Measurements from ENCODE around the gene ACSS3.

ACSS3 gene

DNA sequence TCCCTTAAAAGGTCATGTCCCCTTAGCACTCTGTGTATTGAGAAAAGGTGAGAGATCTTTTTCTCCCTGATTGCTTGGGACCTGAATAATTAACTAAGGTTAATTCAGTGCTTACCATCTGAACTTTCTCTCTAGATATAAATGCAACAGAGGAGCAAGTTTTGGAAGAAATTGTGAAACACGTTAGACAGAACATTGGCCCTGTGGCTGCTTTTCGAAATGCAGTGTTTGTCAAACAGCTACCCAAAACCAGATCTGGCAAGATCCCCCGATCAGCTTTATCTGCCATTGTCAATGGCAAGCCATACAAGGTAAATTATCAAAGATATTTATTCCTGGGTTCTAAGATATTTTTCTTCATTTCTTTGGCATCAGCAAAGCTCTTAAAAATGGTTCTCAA is 175.5 kb downstream of the ACSS3 start:
- Histone ChIP-seq H3K36me3 (ENCODE audit: control insufficient read depth in 2 of 2, insufficient read depth in 1 of 2, low read length in 2 of 2) (no peaks in the 10 kb centered on the region), H3K4me3 (ENCODE audit: low read depth, low read length) (no peak overlapping the region), H3K27ac (ENCODE audit: extremely low read depth, low read depth, low read length) (no peak overlapping the region), H3K4me1 (ENCODE audit: control insufficient read depth, insufficient read depth, low read length) (no peaks in the 10 kb centered on the region), H3K9me3 (ENCODE audit: control insufficient read depth, insufficient read depth, low read depth, low read length) (no peaks in the 10 kb centered on the region)
- TF ChIP-seq ZNF830 (tag by site-specific recombination; IDR thresholded peaks at IDR 0.05; ENCODE audit: low read depth) (no peak), ZNF654 (tag by site-specific recombination; IDR thresholded peaks at IDR 0.05; ENCODE audit: low read depth) (no peak), RBAK (tag by site-specific recombination; IDR thresholded peaks at IDR 0.05) (no peak), ZNF16 (tag by site-specific recombination; IDR thresholded peaks at IDR 0.05; ENCODE audit: low read depth) (no peak), ZNF175 (tag by site-specific recombination; IDR thresholded peaks at IDR 0.05) (no peak), ZNF530 (tag by site-specific recombination; IDR thresholded peaks at IDR 0.05; ENCODE audit: low read depth) (no peak), WT1 (tag by site-specific recombination; IDR thresholded peaks at IDR 0.05) (no peak), KLF10 (tag by site-specific recombination; IDR thresholded peaks at IDR 0.05) (no peak), ZNF555 (tag by site-specific recombination; conservative IDR thresholded peaks at IDR 0.05) (no peak), ZNF707 (tag by site-specific recombination; IDR thresholded peaks at IDR 0.05) (no peak), ZNF670 (tag by site-specific recombination; IDR thresholded peaks at IDR 0.05; ENCODE audit: low read depth) (no peak), SALL2 (tag by site-specific recombination; IDR thresholded peaks at IDR 0.05; ENCODE audit: borderline replicate concordance) (no peak), TRIM28 (IDR thresholded peaks at IDR 0.05; ENCODE audit: borderline replicate concordance, low read length) (no peak), ZNF157 (tag by site-specific recombination; IDR thresholded peaks at IDR 0.05) (no peak), ZNF248 (tag by site-specific recombination; IDR thresholded peaks at IDR 0.05) (no peak)
- TF ChIP-seq, protein P1, sequence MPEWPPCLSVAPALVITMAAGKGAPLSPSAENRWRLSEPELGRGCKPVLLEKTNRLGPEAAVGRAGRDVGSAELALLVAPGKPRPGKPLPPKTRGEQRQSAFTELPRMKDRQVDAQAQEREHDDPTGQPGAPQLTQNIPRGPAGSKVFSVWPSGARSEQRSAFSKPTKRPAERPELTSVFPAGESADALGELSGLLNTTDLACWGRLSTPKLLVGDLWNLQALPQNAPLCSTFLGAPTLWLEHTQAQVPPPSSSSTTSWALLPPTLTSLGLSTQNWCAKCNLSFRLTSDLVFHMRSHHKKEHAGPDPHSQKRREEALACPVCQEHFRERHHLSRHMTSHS (tag by site-specific recombination; IDR thresholded peaks at IDR 0.05), result no peak
- TF ChIP-seq, protein P2, sequence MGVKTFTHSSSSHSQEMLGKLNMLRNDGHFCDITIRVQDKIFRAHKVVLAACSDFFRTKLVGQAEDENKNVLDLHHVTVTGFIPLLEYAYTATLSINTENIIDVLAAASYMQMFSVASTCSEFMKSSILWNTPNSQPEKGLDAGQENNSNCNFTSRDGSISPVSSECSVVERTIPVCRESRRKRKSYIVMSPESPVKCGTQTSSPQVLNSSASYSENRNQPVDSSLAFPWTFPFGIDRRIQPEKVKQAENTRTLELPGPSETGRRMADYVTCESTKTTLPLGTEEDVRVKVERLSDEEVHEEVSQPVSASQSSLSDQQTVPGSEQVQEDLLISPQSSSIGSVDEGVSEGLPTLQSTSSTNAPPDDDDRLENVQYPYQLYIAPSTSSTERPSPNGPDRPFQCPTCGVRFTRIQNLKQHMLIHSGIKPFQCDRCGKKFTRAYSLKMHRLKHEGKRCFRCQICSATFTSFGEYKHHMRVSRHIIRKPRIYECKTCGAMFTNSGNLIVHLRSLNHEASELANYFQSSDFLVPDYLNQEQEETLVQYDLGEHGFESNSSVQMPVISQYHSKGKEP (tag by site-specific recombination; IDR thresholded peaks at IDR 0.05), result no peak
- CTCF ChIA-PET, result no interaction called here
- POLR2A ChIA-PET, result no interaction called here

DNA sequence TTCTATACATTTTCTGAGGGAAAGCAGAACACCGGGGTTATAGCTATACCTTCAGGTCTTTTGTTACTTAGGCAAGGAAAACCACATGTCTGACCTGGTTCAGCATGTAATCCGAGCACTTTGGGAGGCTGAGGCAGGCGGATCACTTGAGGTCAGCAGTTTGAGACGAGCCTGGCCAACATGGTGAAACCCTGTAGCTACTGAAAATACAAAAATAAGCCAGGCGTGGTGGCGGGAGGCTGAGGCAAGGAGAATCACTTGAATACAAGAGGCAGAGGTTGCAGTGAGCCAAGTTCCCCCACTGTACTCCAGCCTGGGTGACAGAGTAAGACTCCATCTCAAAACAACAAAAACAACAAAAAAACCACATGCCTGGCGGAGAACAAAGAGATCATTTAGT is 177.6 kb downstream of the ACSS3 start:
- no peaks in the 10 kb centered on the region for H3K36me3 ChIP-seq (ENCODE audit: control insufficient read depth in 2 of 2, insufficient read depth in 1 of 2, low read length in 2 of 2)
- TF ChIP-seq, protein P3, sequence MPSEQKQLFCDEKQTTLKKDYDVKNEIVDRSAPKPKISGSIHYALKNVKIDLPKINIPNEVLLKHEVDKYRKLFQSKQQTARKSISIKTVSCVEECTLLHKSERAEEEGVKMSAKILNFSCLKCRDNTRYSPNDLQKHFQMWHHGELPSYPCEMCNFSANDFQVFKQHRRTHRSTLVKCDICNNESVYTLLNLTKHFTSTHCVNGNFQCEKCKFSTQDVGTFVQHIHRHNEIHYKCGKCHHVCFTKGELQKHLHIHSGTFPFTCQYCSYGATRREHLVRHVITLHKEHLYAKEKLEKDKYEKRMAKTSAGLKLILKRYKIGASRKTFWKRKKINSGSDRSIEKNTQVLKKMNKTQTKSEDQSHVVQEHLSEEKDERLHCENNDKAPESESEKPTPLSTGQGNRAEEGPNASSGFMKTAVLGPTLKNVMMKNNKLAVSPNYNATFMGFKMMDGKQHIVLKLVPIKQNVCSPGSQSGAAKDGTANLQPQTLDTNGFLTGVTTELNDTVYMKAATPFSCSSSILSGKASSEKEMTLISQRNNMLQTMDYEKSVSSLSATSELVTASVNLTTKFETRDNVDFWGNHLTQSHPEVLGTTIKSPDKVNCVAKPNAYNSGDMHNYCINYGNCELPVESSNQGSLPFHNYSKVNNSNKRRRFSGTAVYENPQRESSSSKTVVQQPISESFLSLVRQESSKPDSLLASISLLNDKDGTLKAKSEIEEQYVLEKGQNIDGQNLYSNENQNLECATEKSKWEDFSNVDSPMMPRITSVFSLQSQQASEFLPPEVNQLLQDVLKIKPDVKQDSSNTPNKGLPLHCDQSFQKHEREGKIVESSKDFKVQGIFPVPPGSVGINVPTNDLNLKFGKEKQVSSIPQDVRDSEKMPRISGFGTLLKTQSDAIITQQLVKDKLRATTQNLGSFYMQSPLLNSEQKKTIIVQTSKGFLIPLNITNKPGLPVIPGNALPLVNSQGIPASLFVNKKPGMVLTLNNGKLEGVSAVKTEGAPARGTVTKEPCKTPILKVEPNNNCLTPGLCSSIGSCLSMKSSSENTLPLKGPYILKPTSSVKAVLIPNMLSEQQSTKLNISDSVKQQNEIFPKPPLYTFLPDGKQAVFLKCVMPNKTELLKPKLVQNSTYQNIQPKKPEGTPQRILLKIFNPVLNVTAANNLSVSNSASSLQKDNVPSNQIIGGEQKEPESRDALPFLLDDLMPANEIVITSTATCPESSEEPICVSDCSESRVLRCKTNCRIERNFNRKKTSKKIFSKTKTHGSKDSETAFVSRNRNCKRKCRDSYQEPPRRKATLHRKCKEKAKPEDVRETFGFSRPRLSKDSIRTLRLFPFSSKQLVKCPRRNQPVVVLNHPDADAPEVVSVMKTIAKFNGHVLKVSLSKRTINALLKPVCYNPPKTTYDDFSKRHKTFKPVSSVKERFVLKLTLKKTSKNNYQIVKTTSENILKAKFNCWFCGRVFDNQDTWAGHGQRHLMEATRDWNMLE (tag by site-specific recombination; conservative IDR thresholded peaks at IDR 0.05; ENCODE audit: low read depth), result no peak
- TF ChIP-seq ZNF223 (tag by site-specific recombination; IDR thresholded peaks at IDR 0.05) (no peak), ZNF239 (tag by site-specific recombination; IDR thresholded peaks at IDR 0.05) (no peak), YY2 (tag by site-specific recombination; IDR thresholded peaks at IDR 0.05) (no peak), ZNF324 (tag by site-specific recombination; IDR thresholded peaks at IDR 0.05) (no peak), ZNF596 (tag by site-specific recombination; IDR thresholded peaks at IDR 0.05) (no peak), ZNF2 (tag by site-specific recombination; IDR thresholded peaks at IDR 0.05) (no peak)
- TF ChIP-seq, protein P4, sequence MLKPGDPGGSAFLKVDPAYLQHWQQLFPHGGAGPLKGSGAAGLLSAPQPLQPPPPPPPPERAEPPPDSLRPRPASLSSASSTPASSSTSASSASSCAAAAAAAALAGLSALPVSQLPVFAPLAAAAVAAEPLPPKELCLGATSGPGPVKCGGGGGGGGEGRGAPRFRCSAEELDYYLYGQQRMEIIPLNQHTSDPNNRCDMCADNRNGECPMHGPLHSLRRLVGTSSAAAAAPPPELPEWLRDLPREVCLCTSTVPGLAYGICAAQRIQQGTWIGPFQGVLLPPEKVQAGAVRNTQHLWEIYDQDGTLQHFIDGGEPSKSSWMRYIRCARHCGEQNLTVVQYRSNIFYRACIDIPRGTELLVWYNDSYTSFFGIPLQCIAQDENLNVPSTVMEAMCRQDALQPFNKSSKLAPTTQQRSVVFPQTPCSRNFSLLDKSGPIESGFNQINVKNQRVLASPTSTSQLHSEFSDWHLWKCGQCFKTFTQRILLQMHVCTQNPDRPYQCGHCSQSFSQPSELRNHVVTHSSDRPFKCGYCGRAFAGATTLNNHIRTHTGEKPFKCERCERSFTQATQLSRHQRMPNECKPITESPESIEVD (tag by site-specific recombination; IDR thresholded peaks at IDR 0.05), result no peak
- ChIA-PET CTCF (no interaction called here), POLR2A (no interaction called here)
- H3K9me3 ChIP-seq (ENCODE audit: control insufficient read depth, insufficient read depth, low read depth, low read length), result no peaks in the 10 kb centered on the region
- no peaks in the 10 kb centered on the region for H3K4me1 ChIP-seq (ENCODE audit: control insufficient read depth, insufficient read depth, low read length)
- H3K27ac ChIP-seq (ENCODE audit: extremely low read depth, low read depth, low read length), result no peak overlapping the region
- H3K4me3 ChIP-seq (ENCODE audit: low read depth, low read length), result no peak overlapping the region
